SK-N-SH (cell line): Measurements from ENCODE around the gene SUN2. TPM values are rescaled to one million over a fixed set of nuclear protein-coding genes. Genes with fewer than 3 reads are reported as not detected.

Experiments
- CTCF ChIA-PET: fragments of 300-600, 350-600 bp; formaldehyde crosslinking; extraction: SDS; loops from one replicate; lab custom pipeline; 2021; lab: Yijun Ruan, JAX
- POLR2A ChIA-PET: fragments of 350-600 bp; sonication (Branson Sonifier 250); formaldehyde crosslinking; extraction: SDS; loops from one replicate; lab custom pipeline; 2020; ENCODE audit warnings: antibody characterized with exemption, inconsistent platforms; lab: Yijun Ruan, JAX
- DNase-seq: peaks from one replicate; pipeline ENCODE4 v3.0.0; 2012
- H2AFZ ChIP-seq: fragments of 200-600 bp; sonication (generic); 2 replicates; pipeline ENCODE4 v1.8.1; 2016; ENCODE audit warnings: antibody characterized with exemption, mild to moderate bottlenecking, low read depth
- H3F3A ChIP-seq: fragments of 200-600 bp; sonication (generic); replicated peaks from 2 replicates; pipeline ENCODE3; 2016; ENCODE audit warnings: antibody characterized with exemption, mild to moderate bottlenecking; ENCODE audit not compliant: insufficient read depth
- H3K27ac ChIP-seq, 2 experiments: fragments of 200-500 bp in 1 of 2; fragments of 200-600 bp in 1 of 2; sonication (Bioruptor generic) in 1 of 2; sonication (generic), shearing (Covaris generic) in 1 of 2; 2 replicates each; pipeline versions ENCODE4 v1.5.1 to v1.6.1; 2014 to 2016; ENCODE audit warnings: low read depth in 2 of 2, inconsistent platforms in 1 of 2, low read length in 1 of 2, mild to moderate bottlenecking in 1 of 2, mixed read lengths in 1 of 2
- H3K27me3 ChIP-seq: fragments of 200-600 bp; sonication (generic), shearing (Covaris generic); 2 replicates; pipeline ENCODE4 v1.6.1; 2016; ENCODE audit warnings: mixed run types; ENCODE audit not compliant: insufficient read depth
- H3K36me3 ChIP-seq, 2 experiments: fragments of 200-500 bp in 1 of 2; fragments of 200-600 bp in 1 of 2; sonication (Bioruptor generic) in 1 of 2; sonication (generic) in 1 of 2; replicated peaks in 1 of 2; 2 replicates each; pipeline versions ENCODE3 to v1.5.1; 2014 to 2016; ENCODE audit warnings: low read length in 1 of 2, mild to moderate bottlenecking in 1 of 2; ENCODE audit not compliant: insufficient read depth in 2 of 2, control insufficient read depth in 1 of 2
- H3K4me1 ChIP-seq, 2 experiments: fragments of 200-500 bp in 1 of 2; fragments of 200-600 bp in 1 of 2; sonication (Bioruptor generic) in 1 of 2; sonication (generic), shearing (Covaris generic) in 1 of 2; 2 replicates each; pipeline versions ENCODE4 v1.5.1 to v1.6.1; 2014 to 2016; ENCODE audit warnings: low read depth in 1 of 2, low read length in 1 of 2, mixed run types in 1 of 2; ENCODE audit not compliant: insufficient read depth in 2 of 2, control insufficient read depth in 1 of 2
- H3K4me2 ChIP-seq: fragments of 200-600 bp; sonication (generic), shearing (Covaris generic); 2 replicates; pipeline ENCODE4 v1.6.1; 2017; ENCODE audit warnings: mixed run types
- H3K4me3 ChIP-seq, 2 experiments: fragments of 200-500 bp in 1 of 2; fragments of 200-600 bp in 1 of 2; sonication (Bioruptor generic) in 1 of 2; sonication (generic), shearing (Covaris generic) in 1 of 2; 2 replicates each; pipeline versions ENCODE4 v1.5.1 to v1.8.1; 2014 to 2016; ENCODE audit warnings: low read depth in 2 of 2, inconsistent platforms in 1 of 2, low read length in 1 of 2, mild to moderate bottlenecking in 1 of 2, mixed read lengths in 1 of 2, moderate library complexity in 1 of 2
- H3K79me2 ChIP-seq: fragments of 200-600 bp; sonication (generic); 2 replicates; pipeline ENCODE4 v1.8.1; 2017; ENCODE audit warnings: mild to moderate bottlenecking; ENCODE audit not compliant: insufficient read depth
- H3K9ac ChIP-seq: fragments of 200-600 bp; sonication (generic); 2 replicates; pipeline ENCODE4 v1.6.1; 2017; ENCODE audit warnings: mixed run types
- H3K9me2 ChIP-seq: fragments of 200-600 bp; sonication (generic); 2 replicates; pipeline ENCODE4 v1.6.1; 2017; ENCODE audit warnings: mixed run types
- H3K9me3 ChIP-seq: fragments of 200-600 bp; sonication (generic); 2 replicates; pipeline ENCODE4 v1.6.1; 2017; ENCODE audit warnings: mixed run types, mild to moderate bottlenecking, moderate library complexity
- H4K20me1 ChIP-seq: fragments of 200-600 bp; sonication (generic); 2 replicates; pipeline ENCODE4 v1.6.1; 2017; ENCODE audit warnings: mild to moderate bottlenecking, mixed run types; ENCODE audit not compliant: insufficient read depth
- CHD2 ChIP-seq: fragments of 150-350 bp; IDR thresholded peaks from 2 replicates; pipeline ENCODE4 v1.6.1; 2018; ENCODE audit warnings: low read length; ENCODE audit not compliant: partially characterized antibody
- ELF1 ChIP-seq: IDR thresholded peaks from 2 replicates; pipeline ENCODE4 v1.4.0; 2012
- EZH2phosphoT487 ChIP-seq: fragments of 200-600 bp; sonication (generic); IDR thresholded peaks from 2 replicates; pipeline ENCODE4 v1.6.1; 2017; ENCODE audit warnings: low read depth, mixed run types, mild to moderate bottlenecking, antibody characterized with exemption, moderate library complexity, borderline replicate concordance
- FOSL2 ChIP-seq: IDR thresholded peaks from 2 replicates; pipeline ENCODE4 v1.4.0; 2012; ENCODE audit warnings: low read depth, mild to moderate bottlenecking, moderate library complexity, borderline replicate concordance
- JUND ChIP-seq: IDR thresholded peaks from 2 replicates; pipeline ENCODE4 v1.4.0; 2012
- RCOR1 ChIP-seq: fragments of 150-350 bp; IDR thresholded peaks from 2 replicates; pipeline ENCODE4 v1.6.1; 2017; ENCODE audit warnings: antibody characterized with exemption, low read length
- TAF1 ChIP-seq: IDR thresholded peaks from 2 replicates; pipeline ENCODE4 v1.6.1; 2012; ENCODE audit warnings: low read depth, mild to moderate bottlenecking, low read length, moderate library complexity, borderline replicate concordance
- TEAD4 ChIP-seq: IDR thresholded peaks from 2 replicates; pipeline ENCODE4 v1.4.0; 2012; ENCODE audit warnings: mild to moderate bottlenecking, borderline replicate concordance; ENCODE audit not compliant: insufficient read depth
- YY1 ChIP-seq: IDR thresholded peaks from 2 replicates; pipeline ENCODE4 v1.4.0; 2012; ENCODE audit warnings: low read depth, mild to moderate bottlenecking
- WGBS: methylation state at CpG from one replicate; pipeline ENCODE4 v1.1.6; 2017; ENCODE audit warnings: low lambda C conversion rate; 5-methylcytosine and 5-hydroxymethylcytosine counted together
- polyA plus RNA-seq, 3 experiments: library from polyadenylated mRNA; depleted of rRNA; stranded (reverse); fragments of >200 nt; gene quantifications; 2 replicates each; pipeline ENCODE4 v1.2.3, GENCODE V29; 2012
- TF ChIP-seq, protein P1 (sequence below): fragments of 150-350 bp; IDR thresholded peaks from 2 replicates; pipeline ENCODE4 v1.6.1; 2016; ENCODE audit warnings: mild to moderate bottlenecking, low read depth, low read length
- TF ChIP-seq, protein P2 (sequence below): IDR thresholded peaks from 2 replicates; pipeline ENCODE4 v1.6.1; 2012; ENCODE audit warnings: mild to moderate bottlenecking, low read depth, low read length, moderate library complexity
- TF ChIP-seq, protein P3 (sequence below): fragments of 150-350 bp; IDR thresholded peaks from 2 replicates; pipeline ENCODE4 v1.6.1; 2017; ENCODE audit warnings: antibody characterized with exemption, low read length, low read depth, borderline replicate concordance
- TF ChIP-seq, protein P4 (sequence below): IDR thresholded peaks from 2 replicates; pipeline ENCODE4 v1.4.0; 2012; ENCODE audit warnings: low read depth

Gene SUN2
- polyA plus RNA-seq, 1 of the 3 experiments (the other 2 are of a cell fraction): 10.2 TPM

DNA sequence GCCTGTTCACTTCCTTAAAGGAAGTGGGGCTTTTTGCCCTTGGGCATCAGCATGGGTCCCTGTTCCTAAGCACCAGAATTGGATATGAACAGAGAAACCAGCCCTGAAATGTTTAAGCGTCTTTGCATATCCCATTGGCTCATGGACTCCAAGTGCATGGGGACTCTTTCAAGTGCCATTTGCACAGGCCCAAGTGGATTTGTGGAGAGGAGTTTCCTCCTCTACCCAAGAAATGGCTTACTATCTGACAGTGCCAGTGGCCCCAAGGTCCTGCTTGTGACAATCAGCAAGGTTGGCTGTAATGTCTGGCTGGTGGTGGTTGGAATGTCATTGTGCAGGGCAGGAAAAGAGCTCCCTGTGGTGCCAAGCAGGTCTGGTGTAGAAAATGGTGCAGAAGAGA is 70.0 kb downstream of the SUN2 start:
- POLR2A ChIA-PET: no interaction called here

More for the DNA sequence above, 70.0 kb downstream of the SUN2 start:
- H3K9ac ChIP-seq: no peak overlapping the region
- H3K79me2 ChIP-seq: peaks cover 19% of the 10 kb centered on the region
- no peaks in the 10 kb centered on the region for H3K9me3 ChIP-seq
- H3K27me3 ChIP-seq: no peaks in the 10 kb centered on the region
- no peak overlapping the region for H3K27ac ChIP-seq
- no peaks in the 10 kb centered on the region for H3F3A ChIP-seq
- H3K36me3 ChIP-seq: peaks cover 0 to 26% of the 10 kb centered on the region in 2 experiments
- no peaks in the 10 kb centered on the region for H4K20me1 ChIP-seq
- CTCF ChIA-PET: no interaction called here
- no peak overlapping the region for H3K4me3 ChIP-seq
- H3K4me1 ChIP-seq: no peaks in the 10 kb centered on the region; a peak in 1 of 4 replicates
- DNase-seq: no peak
- TF ChIP-seq, protein P1, sequence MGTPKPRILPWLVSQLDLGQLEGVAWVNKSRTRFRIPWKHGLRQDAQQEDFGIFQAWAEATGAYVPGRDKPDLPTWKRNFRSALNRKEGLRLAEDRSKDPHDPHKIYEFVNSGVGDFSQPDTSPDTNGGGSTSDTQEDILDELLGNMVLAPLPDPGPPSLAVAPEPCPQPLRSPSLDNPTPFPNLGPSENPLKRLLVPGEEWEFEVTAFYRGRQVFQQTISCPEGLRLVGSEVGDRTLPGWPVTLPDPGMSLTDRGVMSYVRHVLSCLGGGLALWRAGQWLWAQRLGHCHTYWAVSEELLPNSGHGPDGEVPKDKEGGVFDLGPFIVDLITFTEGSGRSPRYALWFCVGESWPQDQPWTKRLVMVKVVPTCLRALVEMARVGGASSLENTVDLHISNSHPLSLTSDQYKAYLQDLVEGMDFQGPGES: no peak
- TF ChIP-seq RCOR1 (no peak), EZH2phosphoT487 (no peak), CHD2 (no peak), JUND (no peak), TEAD4 (no peak), TAF1 (no peak), FOSL2 (no peak), YY1 (no peak), ELF1 (no peak)
- TF ChIP-seq, protein P2, sequence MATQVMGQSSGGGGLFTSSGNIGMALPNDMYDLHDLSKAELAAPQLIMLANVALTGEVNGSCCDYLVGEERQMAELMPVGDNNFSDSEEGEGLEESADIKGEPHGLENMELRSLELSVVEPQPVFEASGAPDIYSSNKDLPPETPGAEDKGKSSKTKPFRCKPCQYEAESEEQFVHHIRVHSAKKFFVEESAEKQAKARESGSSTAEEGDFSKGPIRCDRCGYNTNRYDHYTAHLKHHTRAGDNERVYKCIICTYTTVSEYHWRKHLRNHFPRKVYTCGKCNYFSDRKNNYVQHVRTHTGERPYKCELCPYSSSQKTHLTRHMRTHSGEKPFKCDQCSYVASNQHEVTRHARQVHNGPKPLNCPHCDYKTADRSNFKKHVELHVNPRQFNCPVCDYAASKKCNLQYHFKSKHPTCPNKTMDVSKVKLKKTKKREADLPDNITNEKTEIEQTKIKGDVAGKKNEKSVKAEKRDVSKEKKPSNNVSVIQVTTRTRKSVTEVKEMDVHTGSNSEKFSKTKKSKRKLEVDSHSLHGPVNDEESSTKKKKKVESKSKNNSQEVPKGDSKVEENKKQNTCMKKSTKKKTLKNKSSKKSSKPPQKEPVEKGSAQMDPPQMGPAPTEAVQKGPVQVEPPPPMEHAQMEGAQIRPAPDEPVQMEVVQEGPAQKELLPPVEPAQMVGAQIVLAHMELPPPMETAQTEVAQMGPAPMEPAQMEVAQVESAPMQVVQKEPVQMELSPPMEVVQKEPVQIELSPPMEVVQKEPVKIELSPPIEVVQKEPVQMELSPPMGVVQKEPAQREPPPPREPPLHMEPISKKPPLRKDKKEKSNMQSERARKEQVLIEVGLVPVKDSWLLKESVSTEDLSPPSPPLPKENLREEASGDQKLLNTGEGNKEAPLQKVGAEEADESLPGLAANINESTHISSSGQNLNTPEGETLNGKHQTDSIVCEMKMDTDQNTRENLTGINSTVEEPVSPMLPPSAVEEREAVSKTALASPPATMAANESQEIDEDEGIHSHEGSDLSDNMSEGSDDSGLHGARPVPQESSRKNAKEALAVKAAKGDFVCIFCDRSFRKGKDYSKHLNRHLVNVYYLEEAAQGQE: no peak
- TF ChIP-seq, protein P3, sequence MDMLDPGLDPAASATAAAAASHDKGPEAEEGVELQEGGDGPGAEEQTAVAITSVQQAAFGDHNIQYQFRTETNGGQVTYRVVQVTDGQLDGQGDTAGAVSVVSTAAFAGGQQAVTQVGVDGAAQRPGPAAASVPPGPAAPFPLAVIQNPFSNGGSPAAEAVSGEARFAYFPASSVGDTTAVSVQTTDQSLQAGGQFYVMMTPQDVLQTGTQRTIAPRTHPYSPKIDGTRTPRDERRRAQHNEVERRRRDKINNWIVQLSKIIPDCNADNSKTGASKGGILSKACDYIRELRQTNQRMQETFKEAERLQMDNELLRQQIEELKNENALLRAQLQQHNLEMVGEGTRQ: no peak
- TF ChIP-seq, protein P4, sequence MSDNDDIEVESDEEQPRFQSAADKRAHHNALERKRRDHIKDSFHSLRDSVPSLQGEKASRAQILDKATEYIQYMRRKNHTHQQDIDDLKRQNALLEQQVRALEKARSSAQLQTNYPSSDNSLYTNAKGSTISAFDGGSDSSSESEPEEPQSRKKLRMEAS: no peak
- TF ChIP-seq, all 33 proteins: peak for 0
- no peak overlapping the region for H2AFZ ChIP-seq
- no CpG with 5 or more reads among the region's 1 CpG for WGBS
- H3K4me2 ChIP-seq: no peak overlapping the region
- H3K9me2 ChIP-seq: no peaks in the 10 kb centered on the region
